HEK293T (cell line): Measurements from ENCODE around the gene RNF213.

ENCODE experiments used
- CTCF ChIA-PET: fragments of 350-600 bp; formaldehyde crosslinking; extraction: SDS; loops from one replicate; lab custom pipeline; 2021; ENCODE audit warnings: antibody characterized with exemption, inconsistent platforms; lab: Yijun Ruan, JAX
- POLR2A ChIA-PET: fragments of 350-600 bp; formaldehyde crosslinking; extraction: SDS; loops from one replicate; lab custom pipeline; 2020; ENCODE audit warnings: antibody characterized with exemption, inconsistent platforms; lab: Yijun Ruan, JAX
- DNase-seq: peaks from one replicate; pipeline ENCODE4 v3.0.0; 2012; ENCODE audit warnings: mixed read lengths; ENCODE audit errors: extremely low spot score
- ARNT ChIP-seq: fragments of 450-650 bp; IDR thresholded peaks from 2 replicates; pipeline ENCODE4 v1.6.1; 2017; ENCODE audit warnings: mild to moderate bottlenecking
- BHLHE40 ChIP-seq: fragments of 450-650 bp; IDR thresholded peaks from 2 replicates; pipeline ENCODE4 v1.6.1; 2016; ENCODE audit warnings: mild to moderate bottlenecking, moderate library complexity, borderline replicate concordance
- CTBP1 ChIP-seq: fragments of 450-650 bp; IDR thresholded peaks from 2 replicates; pipeline ENCODE4 v1.6.1; 2016; ENCODE audit warnings: borderline replicate concordance
- ELF4 ChIP-seq: fragments of 450-650 bp; IDR thresholded peaks from 2 replicates; pipeline ENCODE4 v1.6.1; 2017; ENCODE audit warnings: antibody characterized with exemption
- FOXA1 ChIP-seq: fragments of 450-650 bp; IDR thresholded peaks from 2 replicates; pipeline ENCODE4 v1.6.1; 2016; ENCODE audit warnings: mild to moderate bottlenecking
- FOXK2 ChIP-seq: fragments of 450-650 bp; IDR thresholded peaks from 2 replicates; pipeline ENCODE4 v1.6.1; 2016; ENCODE audit warnings: mild to moderate bottlenecking
- FOXM1 ChIP-seq: fragments of 450-650 bp; IDR thresholded peaks from 2 replicates; pipeline ENCODE4 v1.6.1; 2017; ENCODE audit warnings: mild to moderate bottlenecking, borderline replicate concordance
- HDGF ChIP-seq: fragments of 450-650 bp; IDR thresholded peaks from 2 replicates; pipeline ENCODE4 v1.6.1; 2017; ENCODE audit warnings: antibody characterized with exemption, borderline replicate concordance
- L3MBTL2 ChIP-seq: fragments of 450-650 bp; conservative IDR thresholded peaks from 2 replicates; pipeline ENCODE4 v1.6.1; 2016; ENCODE audit warnings: mild to moderate bottlenecking
- LEF1 ChIP-seq: fragments of 450-650 bp; IDR thresholded peaks from 2 replicates; pipeline ENCODE4 v1.6.1; 2017; ENCODE audit warnings: mild to moderate bottlenecking, borderline replicate concordance
- SP1 ChIP-seq: fragments of 450-650 bp; IDR thresholded peaks from 2 replicates; pipeline ENCODE4 v1.6.1; 2017
- SUZ12 ChIP-seq: fragments of 450-650 bp; IDR thresholded peaks from 2 replicates; pipeline ENCODE4 v1.6.1; 2016; ENCODE audit warnings: mild to moderate bottlenecking
- TARDBP ChIP-seq: fragments of 450-650 bp; IDR thresholded peaks from 2 replicates; pipeline ENCODE4 v1.6.1; 2016
- ZNF384 ChIP-seq: fragments of 450-650 bp; IDR thresholded peaks from 2 replicates; pipeline ENCODE4 v1.6.1; 2016
- TF ChIP-seq, protein P1 (sequence below): fragments of 450-650 bp; IDR thresholded peaks from 2 replicates; pipeline ENCODE4 v1.6.1; 2016

RNF213 gene

DNA sequence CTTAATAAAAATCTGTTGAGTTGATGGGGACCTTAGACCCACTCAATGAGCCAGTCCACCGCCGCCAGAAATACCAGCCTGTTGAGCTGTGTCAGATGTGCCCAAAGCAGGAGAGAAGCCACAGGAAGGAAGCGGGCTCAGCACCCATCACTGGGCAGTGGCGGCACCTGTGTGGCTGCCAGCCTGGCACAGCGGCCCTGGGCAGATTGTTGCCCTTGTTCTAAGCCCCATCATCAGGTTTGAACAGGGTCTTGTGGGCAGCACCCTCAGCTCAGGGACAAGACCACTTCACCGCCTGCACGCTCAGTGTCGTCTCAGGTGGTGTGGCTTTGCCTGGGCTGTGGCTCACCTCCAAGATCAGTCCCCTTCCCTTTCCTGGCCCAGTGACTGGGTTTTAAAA lies 163.6 kb downstream of the RNF213 start:
- ChIA-PET CTCF (interaction anchor here (1.0 kb wide), 2 partner anchors 9 to 10 kb away, joined by 3 read pairs; no protein-coding TSS in a partner anchor), POLR2A (interaction anchor here (2.6 kb wide), 1 partner anchor 30 kb away, joined by 11 read pairs; no protein-coding TSS in a partner anchor)
- TF ChIP-seq LEF1 (no peak), FOXM1 (no peak), SUZ12 (no peak), ZNF384 (no peak), CTBP1 (no peak), TARDBP (no peak), BHLHE40 (no peak), ARNT (no peak), FOXK2 (no peak), FOXA1 (no peak), SP1 (no peak)
- no peak for DNase-seq

DNA sequence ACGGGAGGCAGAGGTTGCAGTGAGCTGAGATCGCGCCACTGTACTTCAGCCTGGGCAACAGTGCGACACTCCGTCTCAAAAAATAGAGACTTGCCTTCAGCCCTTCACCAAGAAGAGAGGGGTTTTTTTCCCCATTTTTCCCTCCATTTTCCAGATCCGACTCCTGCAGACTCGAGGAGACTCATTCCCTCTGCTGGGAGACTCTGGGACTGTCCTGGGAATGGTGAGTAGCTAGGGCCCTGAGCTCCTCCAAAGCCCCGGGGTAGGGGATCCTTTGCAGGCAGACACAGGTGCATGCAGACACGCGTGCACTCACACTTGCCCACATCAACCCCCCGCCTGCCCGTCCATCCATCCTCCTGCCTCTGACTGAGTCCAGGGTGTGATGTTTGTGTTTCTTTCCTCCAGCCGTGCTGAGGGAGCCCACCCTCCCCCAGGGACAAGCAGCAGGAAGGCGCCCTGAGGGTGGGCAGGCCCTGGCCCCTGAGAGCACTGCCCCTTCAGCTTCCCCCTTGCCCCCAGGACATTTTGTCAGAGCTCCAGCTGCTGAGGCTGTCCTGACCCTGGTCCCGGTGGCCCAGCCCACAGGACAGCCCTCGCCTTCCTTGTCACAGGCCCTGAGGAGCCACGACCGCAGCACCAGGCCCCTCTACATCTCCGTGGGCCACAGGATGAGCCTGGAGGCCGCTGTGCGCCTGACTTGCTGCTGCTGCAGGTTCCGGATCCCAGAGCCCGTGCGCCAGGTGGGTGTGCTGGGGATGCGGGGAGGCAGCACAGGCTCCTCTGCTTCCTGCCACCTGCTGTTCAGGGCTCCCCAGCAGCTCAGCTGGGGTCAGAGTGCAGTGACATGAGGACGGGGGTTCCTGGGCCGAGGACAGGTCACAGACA lies 164.5 kb downstream of the RNF213 start:
- CTCF ChIA-PET, result interaction anchor here (0.6 to 1.0 kb wide), 2 partner anchors 11 to 546 kb away, joined by 3 to 4 read pairs; no protein-coding TSS in a partner anchor
- POLR2A ChIA-PET, result interaction anchor here (2.6 kb wide), 1 partner anchor 30 kb away, joined by 11 read pairs; no protein-coding TSS in a partner anchor
- TF ChIP-seq TARDBP (no peak), FOXK2 (no peak), L3MBTL2 (no peak), FOXA1 (no peak)
- no peak for DNase-seq

DNA sequence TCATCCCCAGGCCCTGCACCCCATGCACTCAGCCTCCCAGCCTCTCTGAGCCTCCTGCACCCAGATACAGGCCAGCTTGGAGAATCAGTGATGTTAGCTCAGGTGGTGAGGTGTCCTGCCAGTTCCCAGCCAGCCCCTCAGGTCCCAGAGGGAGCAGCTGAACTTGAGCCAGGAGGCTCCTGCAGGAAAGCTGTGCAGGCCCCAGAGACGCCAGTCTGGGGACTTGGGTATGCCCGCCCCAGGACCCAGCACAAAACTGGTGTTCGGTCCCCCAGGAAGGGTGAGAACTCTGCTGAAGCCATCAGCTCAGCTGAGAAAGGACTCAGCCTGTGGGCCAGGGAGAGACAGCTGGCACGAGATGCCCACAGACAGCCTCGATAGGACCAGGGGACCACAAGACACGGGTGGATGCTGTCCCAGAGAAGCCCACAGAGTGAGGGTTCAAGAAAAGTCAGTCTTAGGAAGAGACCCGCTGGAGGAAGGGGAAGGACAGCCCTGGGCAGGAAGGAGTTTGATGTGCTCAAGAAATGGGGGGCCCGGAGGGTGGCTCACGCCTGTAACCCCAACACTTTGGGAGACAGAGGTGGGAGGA lies 165.3 kb downstream of the RNF213 start:
- CTCF ChIA-PET, result no interaction called here
- DNase-seq, result no peak
- POLR2A ChIA-PET, result no interaction called here
- no peak for TF ChIP-seq ELF4
- no peak for TF ChIP-seq SP1
- TF ChIP-seq TARDBP, result no peak
- TF ChIP-seq ZNF384, result no peak
- no peak for TF ChIP-seq BHLHE40
- no peak for TF ChIP-seq CTBP1
- no peak for TF ChIP-seq FOXM1
- no peak for TF ChIP-seq ARNT
- no peak for TF ChIP-seq SUZ12
- TF ChIP-seq FOXK2, result no peak
- TF ChIP-seq, protein P1, sequence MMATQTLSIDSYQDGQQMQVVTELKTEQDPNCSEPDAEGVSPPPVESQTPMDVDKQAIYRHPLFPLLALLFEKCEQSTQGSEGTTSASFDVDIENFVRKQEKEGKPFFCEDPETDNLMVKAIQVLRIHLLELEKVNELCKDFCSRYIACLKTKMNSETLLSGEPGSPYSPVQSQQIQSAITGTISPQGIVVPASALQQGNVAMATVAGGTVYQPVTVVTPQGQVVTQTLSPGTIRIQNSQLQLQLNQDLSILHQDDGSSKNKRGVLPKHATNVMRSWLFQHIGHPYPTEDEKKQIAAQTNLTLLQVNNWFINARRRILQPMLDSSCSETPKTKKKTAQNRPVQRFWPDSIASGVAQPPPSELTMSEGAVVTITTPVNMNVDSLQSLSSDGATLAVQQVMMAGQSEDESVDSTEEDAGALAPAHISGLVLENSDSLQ, result no peak
- no peak for TF ChIP-seq FOXA1

DNA sequence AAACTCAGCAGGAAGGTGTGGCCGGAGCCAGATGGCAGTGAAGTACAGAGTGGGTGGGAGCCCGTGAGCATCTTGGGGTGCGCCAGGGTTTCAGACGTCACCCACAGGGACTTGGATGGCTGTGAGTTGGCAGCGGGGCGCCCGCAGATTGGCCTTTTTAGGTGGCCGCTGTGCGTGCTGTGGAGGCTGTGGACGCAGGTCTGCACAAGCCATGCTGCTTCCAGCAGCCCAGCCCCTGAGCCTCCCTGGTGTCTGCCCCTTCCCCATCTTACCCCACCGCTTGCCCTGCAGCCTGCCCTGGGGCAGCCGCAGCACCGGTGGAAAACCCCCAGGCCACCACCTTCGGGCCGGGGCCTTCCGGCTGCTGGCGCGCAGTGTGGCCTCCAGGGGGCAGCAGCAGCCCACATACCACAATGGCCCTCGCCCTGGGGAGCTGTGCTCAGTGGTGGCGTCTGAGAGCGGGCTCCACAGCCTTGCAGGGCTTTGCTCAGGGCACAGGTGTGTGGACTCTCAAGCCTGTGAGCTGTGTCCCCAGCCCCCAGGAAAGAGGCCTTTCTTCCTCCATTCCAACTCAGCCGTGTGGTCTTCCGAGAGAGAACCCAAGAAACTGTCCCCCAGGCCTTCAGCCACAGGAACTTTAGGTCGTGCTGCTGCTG lies 166.1 kb downstream of the RNF213 start:
- TF ChIP-seq HDGF (peak; percentile 24; the same call in 1 of the 2 replicates), CTBP1 (no peak)
- TF ChIP-seq, protein P1, result no peak
- peak; percentile 94 for DNase-seq
- ChIA-PET POLR2A (no interaction called here), CTCF (interaction anchor here (0.6 to 1.5 kb wide), 9 partner anchors 11 to 552 kb away, joined by 3 to 5 read pairs (median 4); no protein-coding TSS in a partner anchor)

DNA sequence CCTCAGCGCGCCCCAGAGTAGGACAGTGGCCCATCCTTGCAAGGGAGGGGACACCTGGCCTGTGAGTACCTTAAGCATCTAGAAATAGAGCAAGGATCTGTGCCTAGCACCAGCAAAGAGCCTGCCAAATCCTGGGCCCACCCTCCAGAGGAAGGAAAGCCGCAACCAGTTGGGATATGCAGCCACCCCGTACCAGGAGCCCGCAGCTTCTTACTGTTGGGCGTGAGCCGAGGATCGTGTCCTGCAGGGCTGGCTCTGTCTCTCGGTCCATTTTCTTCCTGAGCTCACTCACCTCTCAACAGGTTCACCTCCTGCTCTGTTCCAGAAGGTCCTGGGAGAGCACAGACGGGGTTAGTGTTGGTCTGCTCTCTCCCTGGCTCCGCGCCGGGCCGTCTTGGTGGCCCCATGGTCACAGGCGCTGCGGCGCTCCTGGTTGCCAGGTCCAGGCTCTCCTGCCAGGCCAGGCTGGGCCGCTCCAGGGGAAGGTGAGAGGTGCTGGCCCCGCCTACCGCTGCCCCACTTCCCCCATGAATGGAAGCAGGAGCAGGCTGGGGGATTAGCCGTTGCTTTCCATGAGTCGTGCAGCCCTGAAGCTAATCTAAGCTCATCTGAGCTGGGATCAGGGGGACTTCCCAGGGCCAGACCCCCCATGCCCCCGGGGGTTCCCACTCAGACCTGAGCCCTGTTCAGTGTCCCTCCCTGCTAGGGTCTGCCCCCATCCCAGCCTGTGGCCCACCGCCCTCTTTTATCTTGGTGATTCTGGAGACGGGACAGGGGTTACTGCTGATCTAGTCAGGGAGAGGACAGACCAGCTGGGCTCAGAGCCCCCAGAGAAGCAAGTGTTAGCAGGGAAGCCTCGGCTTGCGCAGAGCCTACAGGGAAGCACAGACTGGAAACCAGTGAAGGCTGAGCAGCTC lies 167.0 kb downstream of the RNF213 start:
- POLR2A ChIA-PET, result interaction anchor here (1.6 kb wide), 1 partner anchor 27 kb away, joined by 7 read pairs; no protein-coding TSS in a partner anchor
- no peak for TF ChIP-seq FOXA1
- no peak for DNase-seq
- CTCF ChIA-PET, result interaction anchor here (0.6 to 1.5 kb wide), 10 partner anchors 10 to 551 kb away, joined by 3 to 5 read pairs (median 4); no protein-coding TSS in a partner anchor

DNA sequence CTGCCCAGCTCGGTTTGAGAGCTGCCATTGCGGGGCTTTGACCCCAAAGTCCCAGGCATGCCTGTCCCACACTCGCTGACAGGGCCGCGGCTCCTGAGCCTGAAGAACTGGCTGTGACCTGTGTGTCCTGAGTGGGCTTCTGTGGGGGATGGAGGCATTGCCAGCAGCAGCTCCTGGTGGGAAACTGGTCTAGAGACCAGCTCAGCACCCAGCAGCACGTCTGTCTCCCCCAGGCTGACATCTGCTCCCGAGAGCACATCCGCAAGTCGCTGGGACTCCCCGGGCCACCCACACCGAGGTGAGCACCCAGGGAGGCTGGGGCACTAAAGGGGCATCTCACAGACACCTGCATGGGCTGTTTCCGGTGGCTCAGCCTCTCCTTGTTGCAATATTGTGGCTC lies 167.7 kb downstream of the RNF213 start:
- no peak for DNase-seq
- no peak for TF ChIP-seq L3MBTL2
- ChIA-PET POLR2A (interaction anchor here (1.6 kb wide), 1 partner anchor 27 kb away, joined by 7 read pairs; no protein-coding TSS in a partner anchor), CTCF (interaction anchor here (0.6 to 1.5 kb wide), 3 partner anchors 12 to 676 kb away, joined by 3 to 4 read pairs (median 3); no protein-coding TSS in a partner anchor)
